HepG2 (cell line): ENCODE data around the gene RTBDN. TPM values are rescaled to one million over a fixed set of nuclear protein-coding genes. Genes with fewer than 3 reads are reported as not detected.

Experiments used
- BCLAF1 ChIP-seq: fragments of 450-650 bp; IDR thresholded peaks from 2 replicates; pipeline ENCODE4 v1.6.1; 2017; ENCODE audit warnings: mild to moderate bottlenecking
- CENPT ChIP-seq: sonication (generic); formaldehyde crosslinking; IDR thresholded peaks from 2 replicates; pipeline ENCODE4 v1.8.0; 2022; ENCODE audit warnings: low read depth, mild to moderate bottlenecking, moderate library complexity, missing genetic modification reagents
- GLMP ChIP-seq: sonication (generic); formaldehyde crosslinking; IDR thresholded peaks from 2 replicates; pipeline ENCODE4 v1.9.0; 2021; ENCODE audit warnings: missing genetic modification reagents, mild to moderate bottlenecking, borderline replicate concordance
- PATZ1 ChIP-seq: sonication (generic); formaldehyde crosslinking; IDR thresholded peaks from 2 replicates; pipeline ENCODE4 v1.4.0; 2020; ENCODE audit warnings: missing genetic modification reagents
- PHF20 ChIP-seq: sonication (generic); formaldehyde crosslinking; IDR thresholded peaks from 2 replicates; pipeline ENCODE4 v1.5.0; 2020; ENCODE audit warnings: mild to moderate bottlenecking, missing genetic modification reagents
- RCOR2 ChIP-seq: IDR thresholded peaks from 2 replicates; pipeline ENCODE4 v1.6.1; 2016; ENCODE audit warnings: missing biosample characterization, missing genetic modification reagents
- SMARCE1 ChIP-seq: fragments of 450-650 bp; IDR thresholded peaks from 2 replicates; pipeline ENCODE4 v1.6.1; 2017; ENCODE audit warnings: borderline replicate concordance
- TEAD2 ChIP-seq: sonication (generic); formaldehyde crosslinking; IDR thresholded peaks from 2 replicates; pipeline ENCODE4 v1.9.0; 2021; ENCODE audit warnings: missing genetic modification reagents
- TRIM22 ChIP-seq: fragments of 450-650 bp; IDR thresholded peaks from 2 replicates; pipeline ENCODE4 v1.6.1; 2017
- ZBTB26 ChIP-seq: IDR thresholded peaks from 2 replicates; pipeline ENCODE4 v1.6.1; 2016; ENCODE audit warnings: missing compliant biosample characterization, missing genetic modification reagents, borderline replicate concordance
- ZFP82 ChIP-seq: sonication (generic); formaldehyde crosslinking; IDR thresholded peaks from 2 replicates; pipeline ENCODE4 v1.5.1; 2020; ENCODE audit warnings: mild to moderate bottlenecking, missing genetic modification reagents, borderline replicate concordance
- ZKSCAN1 ChIP-seq: fragments of 150-350 bp; IDR thresholded peaks from 2 replicates; pipeline ENCODE4 v1.6.1; 2014; ENCODE audit warnings: low read length
- ZNF276 ChIP-seq: sonication (generic); formaldehyde crosslinking; IDR thresholded peaks from 2 replicates; pipeline ENCODE4 v1.4.0; 2020; ENCODE audit warnings: mild to moderate bottlenecking, low read depth, missing genetic modification reagents
- ZNF513 ChIP-seq: sonication (generic); formaldehyde crosslinking; conservative IDR thresholded peaks from 2 replicates; pipeline ENCODE4 v1.5.0; 2020; ENCODE audit warnings: missing genetic modification reagents
- ZNF546 ChIP-seq: sonication (generic); formaldehyde crosslinking; conservative IDR thresholded peaks from 2 replicates; pipeline ENCODE4 v1.8.1; 2023; ENCODE audit warnings: mild to moderate bottlenecking, missing genetic modification reagents
- ZNF839 ChIP-seq: sonication (generic); formaldehyde crosslinking; IDR thresholded peaks from 2 replicates; pipeline ENCODE4 v1.4.0; 2020; ENCODE audit warnings: missing genetic modification reagents, mild to moderate bottlenecking, borderline replicate concordance
- polyA plus RNA-seq, 8 experiments: library from polyadenylated mRNA; depleted of rRNA in 3 of 8; stranded (reverse) in 7 of 8; unstranded in 1 of 8; fragments of >200 nt; fragmentation: Illumina TruSeq in 4 of 8; extraction: Trizol in 4 of 8; gene quantifications; 2 replicates each; pipeline versions ENCODE4 v1.2.1 to v1.2.3, GENCODE V29; 2011 to 2016; ENCODE audit warnings: low read depth in 4 of 8, missing spikeins in 1 of 8, mixed read lengths in 1 of 8; ENCODE audit not compliant: insufficient read depth in 1 of 8
- total RNA-seq, 5 experiments: library from RNA; depleted of rRNA; stranded (reverse); fragments of >200 nt; fragmentation: Illumina TruSeq; extraction: Trizol; gene quantifications; 2 replicates each; pipeline ENCODE4 v1.2.3, GENCODE V29; 2016; ENCODE audit warnings: low read depth in 1 of 5

The RTBDN gene
- total and polyA plus RNA-seq, 2 of the 13 experiments (the other 11 are each of a cell fraction or from before 2014, with no cell fraction given): 0.27 to 0.48 TPM

GRCh38 chr19:12792051-12792852, 42.1 kb downstream of the RTBDN start (continued):
- TF ChIP-seq ZNF276 (CRISPR knock-in tag) (no peak), ZBTB26 (CRISPR knock-in tag) (peak; percentile 46; the same call in 1 of the 2 replicates), CENPT (CRISPR knock-in tag) (0 out of 2 replicates have a peak, but pooled peaks have one; percentile 91), ZNF513 (CRISPR knock-in tag) (no peak), ZNF546 (CRISPR knock-in tag) (no peak), TRIM22 (no peak), ZNF839 (CRISPR knock-in tag) (no peak), BCLAF1 (no peak), RCOR2 (CRISPR knock-in tag) (no peak), PHF20 (CRISPR knock-in tag) (peak; percentile 66), ZKSCAN1 (no peak), PATZ1 (peak; percentile 49), SMARCE1 (no peak), ZFP82 (CRISPR knock-in tag) (0 out of 2 replicates have a peak, but pooled peaks have one; percentile 16), GLMP (CRISPR knock-in tag) (no peak), TEAD2 (no peak)
